ENCODE results near the gene MIEN1.
"Not testable (repeated sequence)": the region's sequence is repeated elsewhere in the genome, so short reads cannot be mapped to it uniquely, and the experiment has no call there.

MIEN1 gene

DNA sequence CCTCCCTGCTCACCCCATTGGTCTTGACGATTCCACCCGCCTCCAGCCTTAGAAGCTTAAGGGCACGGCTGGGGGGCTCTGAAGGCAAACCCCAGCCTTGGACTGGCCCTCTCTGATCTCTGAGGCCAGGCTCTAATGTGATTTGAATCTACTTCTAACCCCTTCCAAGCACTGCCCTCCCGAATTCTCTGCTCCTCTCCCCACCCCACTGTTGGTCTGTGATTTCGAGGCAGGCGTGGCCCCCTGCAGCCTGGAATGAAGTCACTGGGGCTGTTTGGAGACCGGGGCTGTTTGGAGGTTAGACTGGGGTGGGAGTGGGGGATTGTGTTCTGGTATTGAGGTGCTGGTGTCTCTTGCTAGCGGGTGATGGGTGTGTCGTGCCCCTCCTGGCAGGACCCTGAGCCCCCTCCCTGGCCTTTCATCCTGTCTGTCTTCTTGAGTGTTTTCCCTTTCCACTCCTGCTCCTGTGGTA lies 9.6 kb upstream of the MIEN1 start:
- DNase-seq (ENCODE audit: low spot score), result no peak

DNA sequence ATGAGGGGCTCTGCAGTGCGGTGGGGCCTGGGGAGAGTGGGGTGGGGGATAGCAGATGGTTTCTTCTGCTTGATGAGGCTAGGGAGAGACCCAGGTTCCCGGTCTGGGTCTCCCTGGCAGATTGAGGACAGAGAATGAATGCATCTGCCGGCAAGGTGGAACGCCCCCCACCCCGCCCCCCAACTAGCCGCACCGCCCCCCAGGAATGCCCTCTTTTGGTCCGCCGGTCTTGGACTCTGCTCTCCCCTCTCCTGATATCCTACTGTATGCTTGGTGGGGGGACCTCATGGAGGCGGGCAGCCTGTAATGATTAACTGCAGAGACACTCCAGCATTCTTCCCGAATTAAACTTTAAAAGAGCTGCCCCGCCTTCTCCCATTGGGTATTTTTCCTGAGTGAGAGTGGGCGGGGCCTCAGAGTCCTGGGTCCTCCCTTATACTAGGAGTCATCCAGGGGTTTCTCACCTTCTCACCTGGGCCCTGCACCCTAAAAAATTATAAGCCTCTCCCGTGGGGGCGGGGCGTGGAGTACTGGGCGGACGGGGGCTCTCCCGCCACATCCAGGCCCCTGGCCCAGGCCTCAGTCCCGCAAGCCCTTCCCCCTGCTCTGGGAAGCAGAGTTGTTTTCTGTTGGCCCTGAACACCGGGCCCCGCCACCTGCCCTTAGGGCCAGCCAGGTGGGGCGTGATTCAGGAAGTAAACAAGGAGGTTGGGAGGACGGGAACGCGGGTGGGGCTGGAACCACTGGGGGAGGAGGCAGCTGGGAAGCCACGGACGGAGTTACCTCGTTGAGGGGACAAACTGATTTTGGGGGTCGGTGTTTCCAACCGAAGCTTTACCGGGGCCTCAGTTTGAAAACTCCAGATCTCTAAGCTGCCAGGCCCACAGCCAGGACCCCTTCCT lies 8.9 kb upstream of the MIEN1 start:
- no peak for DNase-seq (ENCODE audit: low spot score)

DNA sequence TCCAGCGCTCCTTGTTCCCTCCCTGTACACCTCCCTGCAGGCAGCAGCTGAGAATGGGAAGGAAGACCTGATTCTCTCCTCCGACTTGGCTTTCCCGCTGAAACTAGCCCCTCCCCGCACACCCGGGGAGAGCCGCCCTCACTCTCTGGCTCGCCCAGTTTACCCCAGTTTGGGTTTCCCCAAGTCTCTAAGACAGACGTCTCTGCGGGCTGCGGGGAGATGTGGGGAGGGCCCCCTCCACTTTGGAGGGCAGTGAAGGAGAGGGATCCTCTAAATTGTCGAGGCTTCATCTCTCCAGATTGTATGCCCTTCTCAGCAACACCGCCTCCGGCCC lies 8.2 kb upstream of the MIEN1 start:
- no peak for DNase-seq (ENCODE audit: low spot score)

DNA sequence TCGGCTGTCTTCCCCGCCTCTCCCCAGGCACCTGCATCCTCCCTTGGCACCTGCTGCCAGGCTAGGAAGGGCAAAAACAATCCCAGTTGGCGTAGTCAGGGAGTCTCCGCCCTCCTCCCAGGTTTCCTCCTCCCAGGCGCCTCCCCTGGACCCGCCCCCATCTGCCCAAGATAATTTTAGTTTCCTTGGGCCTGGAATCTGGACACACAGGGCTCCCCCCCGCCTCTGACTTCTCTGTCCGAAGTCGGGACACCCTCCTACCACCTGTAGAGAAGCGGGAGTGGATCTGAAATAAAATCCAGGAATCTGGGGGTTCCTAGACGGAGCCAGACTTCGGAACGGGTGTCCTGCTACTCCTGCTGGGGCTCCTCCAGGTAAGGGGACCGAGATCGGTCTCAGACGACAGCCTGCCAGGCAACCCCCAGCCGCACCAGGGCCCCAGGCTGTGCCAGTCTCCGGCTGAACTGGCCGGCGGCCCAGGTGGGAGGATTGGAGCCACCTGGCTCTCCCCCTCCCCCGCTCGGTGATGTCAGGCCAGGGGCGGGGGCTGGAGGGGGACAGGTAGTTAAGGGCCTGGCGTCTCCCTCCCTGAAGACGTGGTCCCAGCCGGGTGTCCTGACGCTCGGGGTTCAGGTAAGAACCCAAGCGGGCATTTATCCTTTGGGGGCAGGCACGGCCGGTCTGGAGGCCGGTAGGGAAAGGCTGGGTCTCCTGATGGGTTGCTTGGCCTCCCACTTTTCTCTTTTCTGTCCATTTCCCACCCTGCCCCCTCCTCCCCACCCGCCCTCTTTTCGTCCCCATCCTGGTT lies 7.6 kb upstream of the MIEN1 start, which contains the start of gene GRB7:
Gene GRB7, plus strand, starts transcription at position 179 of the 808 bp plus-strand sequence. CDS start 4,364 bp downstream, outside the sequence.
- no peak for DNase-seq (ENCODE audit: low spot score)

DNA sequence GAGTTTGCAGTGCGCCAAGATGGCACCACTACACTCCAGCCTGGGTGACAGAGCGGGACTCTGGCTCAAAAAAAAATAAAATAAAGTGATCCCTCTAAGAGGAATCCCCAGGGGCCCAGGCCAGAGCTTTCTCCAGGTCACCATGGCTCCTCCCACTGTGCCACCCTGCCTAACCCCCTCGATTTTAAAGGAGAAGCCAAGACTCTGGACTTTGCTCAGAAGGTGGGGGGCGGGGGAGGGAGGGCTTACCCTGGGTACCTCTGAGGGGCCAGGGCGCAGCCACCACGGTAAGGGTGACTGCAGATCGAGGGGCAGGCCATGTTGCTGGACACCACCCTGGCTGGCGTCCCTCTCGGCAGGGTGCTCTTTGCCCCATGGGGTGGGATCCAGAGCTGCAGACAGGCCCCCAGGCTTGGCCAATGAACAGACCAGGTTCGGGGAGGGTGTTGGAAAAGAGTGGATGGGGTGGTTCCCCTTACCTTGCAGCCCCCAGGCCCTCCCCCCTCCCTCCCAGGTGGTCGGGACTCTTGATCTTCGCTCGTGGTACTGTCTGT lies 7.0 kb upstream of the MIEN1 start:
- DNase-seq (ENCODE audit: low spot score), result no peak

DNA sequence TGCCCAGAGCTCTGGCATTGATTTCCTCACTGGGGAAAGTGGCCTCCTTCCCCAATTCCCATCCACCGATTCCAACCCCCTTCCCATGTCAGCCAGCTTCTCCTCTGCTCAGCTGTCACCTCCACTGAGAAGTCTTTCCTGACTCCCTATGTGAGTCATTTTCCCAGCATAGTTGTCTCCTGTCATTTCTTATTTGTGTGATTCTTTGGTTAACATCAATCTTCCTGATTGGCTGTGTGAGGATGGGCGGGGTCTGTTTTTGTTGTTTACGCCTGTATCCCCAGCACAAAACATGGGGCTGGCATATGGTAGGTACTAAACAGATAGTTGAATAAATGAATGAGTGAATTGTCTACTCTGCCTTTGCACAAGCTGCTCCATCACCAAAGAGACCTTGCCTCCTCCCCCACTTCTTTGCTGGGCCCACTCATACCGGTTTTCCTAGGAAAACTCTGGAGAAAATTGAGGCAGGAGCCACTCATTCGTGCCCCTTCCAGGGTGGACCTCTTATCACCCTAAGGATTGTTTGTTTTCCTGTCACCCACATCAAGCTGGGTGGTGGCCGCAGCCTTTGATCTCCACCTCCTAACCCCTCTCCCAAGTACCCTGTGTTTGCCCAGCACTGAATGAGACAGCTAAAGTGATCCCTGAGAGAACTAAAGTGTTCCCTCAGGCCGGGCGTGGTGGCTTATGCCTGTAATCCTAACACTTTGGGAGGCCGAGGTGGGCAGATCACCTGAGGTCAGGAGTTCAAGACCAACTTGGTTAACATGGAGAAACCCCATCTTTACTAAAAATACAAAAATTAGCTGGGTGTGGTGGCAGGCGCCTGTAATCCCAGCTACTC lies 6.2 kb upstream of the MIEN1 start:
- DNase-seq (ENCODE audit: low spot score), result peak; percentile 40

DNA sequence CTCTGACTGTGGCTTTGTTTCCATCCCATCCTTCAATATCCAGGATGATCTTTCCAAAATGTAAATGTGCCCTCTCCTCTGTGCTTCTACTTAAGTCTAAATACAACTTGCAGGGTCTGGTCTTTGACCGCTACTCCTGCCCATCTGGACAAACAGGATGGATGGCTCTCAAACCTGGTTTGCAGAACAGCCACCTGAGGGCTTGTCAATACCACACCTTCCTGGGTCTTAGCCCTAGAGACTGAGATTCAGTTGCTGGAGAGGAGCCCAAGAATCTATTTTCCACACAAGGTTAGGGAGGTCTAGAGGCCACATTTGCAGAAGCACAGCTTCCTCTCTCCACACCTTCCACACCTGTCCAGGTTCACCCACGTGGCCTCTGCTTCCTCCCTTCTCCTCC lies 5.5 kb upstream of the MIEN1 start:
- DNase-seq (ENCODE audit: low spot score), result no peak

DNA sequence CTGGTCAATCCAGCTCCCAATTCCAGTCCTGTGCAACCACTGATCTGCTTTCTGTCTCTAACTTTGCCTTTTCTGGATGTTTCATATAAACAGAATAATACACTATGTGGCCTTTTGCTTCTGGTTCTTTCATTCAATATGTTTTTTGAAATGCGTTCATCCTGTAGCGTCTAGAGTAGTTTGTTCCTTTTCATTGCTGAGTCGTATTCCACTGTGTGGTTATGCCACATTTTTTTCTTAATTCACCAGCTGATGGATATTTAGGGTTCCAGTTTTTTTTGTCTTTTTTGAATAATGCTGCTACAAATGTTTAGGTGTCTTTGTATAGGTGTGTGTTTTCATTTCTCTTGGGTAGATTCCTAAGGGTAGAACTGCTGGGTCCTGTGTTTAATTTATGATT lies 2.3 kb upstream of the MIEN1 start:
- DNase-seq (ENCODE audit: low spot score), result no peak

DNA sequence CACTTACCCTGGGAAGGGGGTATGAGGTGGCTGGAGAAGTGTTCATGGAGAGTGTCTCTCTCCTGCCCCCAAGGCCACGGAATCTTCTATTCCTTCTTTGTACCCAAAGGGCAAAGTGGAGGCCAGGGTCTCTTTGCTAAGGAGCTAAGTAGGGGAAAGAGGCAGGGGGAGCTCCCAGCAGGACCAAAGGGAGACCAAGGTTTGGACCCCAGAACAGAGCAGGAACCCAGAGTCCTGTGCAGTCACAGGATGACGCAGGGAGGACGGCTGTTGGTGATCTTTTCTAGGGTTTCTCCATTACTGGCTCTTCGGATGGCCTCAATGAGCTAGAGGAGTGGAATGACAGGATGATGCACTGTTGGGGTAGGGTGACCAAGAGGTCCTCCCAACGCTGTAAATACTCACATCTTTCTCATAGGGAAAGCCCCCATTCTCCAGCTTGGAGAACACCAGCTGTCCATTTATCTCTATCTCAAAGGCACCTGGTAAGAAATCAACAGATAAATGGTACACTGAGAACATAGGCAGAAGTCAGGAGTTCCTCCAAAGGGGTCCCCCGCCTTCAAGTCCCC lies 966 bp downstream of the MIEN1 start:
- no peak for DNase-seq (ENCODE audit: low spot score)

DNA sequence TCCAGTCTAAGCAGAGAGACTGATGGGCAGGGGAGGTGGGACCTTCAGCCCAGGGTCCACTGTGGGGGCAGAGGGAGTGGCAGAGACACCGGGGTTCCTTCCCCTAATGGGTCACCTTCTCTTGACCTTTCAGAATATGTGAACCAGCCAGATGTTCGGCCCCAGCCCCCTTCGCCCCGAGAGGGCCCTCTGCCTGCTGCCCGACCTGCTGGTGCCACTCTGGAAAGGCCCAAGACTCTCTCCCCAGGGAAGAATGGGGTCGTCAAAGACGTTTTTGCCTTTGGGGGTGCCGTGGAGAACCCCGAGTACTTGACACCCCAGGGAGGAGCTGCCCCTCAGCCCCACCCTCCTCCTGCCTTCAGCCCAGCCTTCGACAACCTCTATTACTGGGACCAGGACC lies 2.8 kb downstream of the MIEN1 start:
- DNase-seq (ENCODE audit: low spot score), result no peak

DNA sequence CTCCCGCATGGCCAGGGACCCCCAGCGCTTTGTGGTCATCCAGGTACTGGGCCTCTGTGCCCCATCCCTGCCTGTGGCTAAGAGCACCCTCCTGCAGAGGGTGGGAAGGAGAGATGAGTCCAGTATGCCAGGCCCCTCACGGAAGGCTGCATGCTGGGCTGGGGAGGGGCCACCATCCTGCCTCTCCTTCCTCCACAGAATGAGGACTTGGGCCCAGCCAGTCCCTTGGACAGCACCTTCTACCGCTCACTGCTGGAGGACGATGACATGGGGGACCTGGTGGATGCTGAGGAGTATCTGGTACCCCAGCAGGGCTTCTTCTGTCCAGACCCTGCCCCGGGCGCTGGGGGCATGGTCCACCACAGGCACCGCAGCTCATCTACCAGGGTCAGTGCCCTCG lies 3.7 kb downstream of the MIEN1 start:
- no peak for DNase-seq (ENCODE audit: low spot score)

DNA sequence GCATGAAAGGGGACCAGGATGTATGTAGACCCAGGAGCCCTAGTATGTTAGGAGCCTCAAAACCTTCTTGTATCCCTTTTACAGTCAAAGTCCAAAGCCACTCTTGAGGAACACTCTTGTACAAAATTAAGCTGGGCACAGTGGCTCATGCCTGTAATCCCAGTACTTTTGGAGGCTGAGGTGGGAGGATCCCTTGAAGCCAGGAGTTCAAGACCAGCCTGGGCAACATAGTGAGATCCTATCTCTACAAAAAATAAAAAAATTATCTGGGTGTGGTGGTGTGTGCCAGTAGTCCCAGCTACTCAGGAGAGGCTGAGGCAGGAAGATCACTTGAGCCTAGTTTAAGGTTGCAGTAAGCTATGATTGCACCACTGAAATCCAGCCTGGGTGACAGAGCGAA lies 4.4 kb downstream of the MIEN1 start:
- DNase-seq (ENCODE audit: low spot score), result not testable (repeated sequence)

DNA sequence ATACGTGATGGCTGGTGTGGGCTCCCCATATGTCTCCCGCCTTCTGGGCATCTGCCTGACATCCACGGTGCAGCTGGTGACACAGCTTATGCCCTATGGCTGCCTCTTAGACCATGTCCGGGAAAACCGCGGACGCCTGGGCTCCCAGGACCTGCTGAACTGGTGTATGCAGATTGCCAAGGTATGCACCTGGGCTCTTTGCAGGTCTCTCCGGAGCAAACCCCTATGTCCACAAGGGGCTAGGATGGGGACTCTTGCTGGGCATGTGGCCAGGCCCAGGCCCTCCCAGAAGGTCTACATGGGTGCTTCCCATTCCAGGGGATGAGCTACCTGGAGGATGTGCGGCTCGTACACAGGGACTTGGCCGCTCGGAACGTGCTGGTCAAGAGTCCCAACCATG lies 5.6 kb downstream of the MIEN1 start:
- no peak for DNase-seq (ENCODE audit: low spot score)

DNA sequence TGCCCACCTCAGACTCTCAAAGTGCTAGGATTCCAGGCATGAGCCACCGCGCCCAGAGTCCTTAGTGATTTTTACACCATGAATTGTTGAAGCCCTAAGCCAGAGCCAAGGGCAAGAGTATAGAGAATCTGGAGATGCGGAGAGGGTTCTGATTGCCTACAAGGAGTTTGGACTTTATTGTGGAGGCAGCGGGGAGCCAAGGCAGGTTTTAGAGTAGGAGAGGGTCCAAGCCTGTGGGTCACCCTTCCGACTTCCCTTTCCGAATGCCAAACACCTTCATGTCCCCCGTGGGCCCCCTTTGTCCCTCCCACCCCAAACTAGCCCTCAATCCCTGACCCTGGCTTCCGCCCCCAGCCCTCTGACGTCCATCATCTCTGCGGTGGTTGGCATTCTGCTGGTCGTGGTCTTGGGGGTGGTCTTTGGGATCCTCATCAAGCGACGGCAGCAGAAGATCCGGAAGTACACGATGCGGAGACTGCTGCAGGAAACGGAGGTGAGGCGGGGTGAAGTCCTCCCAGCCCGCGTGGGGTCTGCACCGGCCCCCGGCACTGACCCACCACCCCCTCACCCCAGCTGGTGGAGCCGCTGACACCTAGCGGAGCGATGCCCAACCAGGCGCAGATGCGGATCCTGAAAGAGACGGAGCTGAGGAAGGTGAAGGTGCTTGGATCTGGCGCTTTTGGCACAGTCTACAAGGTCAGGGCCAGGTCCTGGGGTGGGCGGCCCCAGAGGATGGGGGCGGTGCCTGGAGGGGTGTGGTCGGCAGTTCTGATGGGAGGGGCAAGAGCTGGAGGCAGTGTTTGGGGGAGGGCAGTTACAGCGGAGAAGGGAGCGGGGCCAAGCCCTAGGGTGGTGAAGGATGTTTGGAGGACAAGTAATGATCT lies 7.1 kb downstream of the MIEN1 start:
- DNase-seq (ENCODE audit: low spot score), result no peak

DNA sequence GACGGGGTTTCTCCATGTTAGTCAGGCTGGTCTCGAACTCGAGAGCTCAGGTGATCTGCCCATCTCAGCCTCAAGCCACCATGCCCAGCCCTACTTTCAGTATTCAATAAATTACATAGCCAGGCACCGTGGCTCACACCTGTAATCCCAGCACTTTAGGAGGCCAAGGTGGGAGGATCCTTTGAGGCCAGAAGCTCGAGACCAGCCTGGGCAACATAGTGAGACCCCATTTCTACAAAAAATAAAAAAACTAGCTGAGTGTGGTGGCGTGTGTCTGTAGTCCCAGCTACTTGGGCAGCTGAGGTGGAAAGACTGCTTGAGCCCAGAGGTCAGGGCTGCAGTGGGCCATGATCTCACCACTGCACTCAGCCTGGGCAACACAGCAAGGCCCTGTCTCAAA lies 8.2 kb downstream of the MIEN1 start:
- DNase-seq (ENCODE audit: low spot score), result no peak

DNA sequence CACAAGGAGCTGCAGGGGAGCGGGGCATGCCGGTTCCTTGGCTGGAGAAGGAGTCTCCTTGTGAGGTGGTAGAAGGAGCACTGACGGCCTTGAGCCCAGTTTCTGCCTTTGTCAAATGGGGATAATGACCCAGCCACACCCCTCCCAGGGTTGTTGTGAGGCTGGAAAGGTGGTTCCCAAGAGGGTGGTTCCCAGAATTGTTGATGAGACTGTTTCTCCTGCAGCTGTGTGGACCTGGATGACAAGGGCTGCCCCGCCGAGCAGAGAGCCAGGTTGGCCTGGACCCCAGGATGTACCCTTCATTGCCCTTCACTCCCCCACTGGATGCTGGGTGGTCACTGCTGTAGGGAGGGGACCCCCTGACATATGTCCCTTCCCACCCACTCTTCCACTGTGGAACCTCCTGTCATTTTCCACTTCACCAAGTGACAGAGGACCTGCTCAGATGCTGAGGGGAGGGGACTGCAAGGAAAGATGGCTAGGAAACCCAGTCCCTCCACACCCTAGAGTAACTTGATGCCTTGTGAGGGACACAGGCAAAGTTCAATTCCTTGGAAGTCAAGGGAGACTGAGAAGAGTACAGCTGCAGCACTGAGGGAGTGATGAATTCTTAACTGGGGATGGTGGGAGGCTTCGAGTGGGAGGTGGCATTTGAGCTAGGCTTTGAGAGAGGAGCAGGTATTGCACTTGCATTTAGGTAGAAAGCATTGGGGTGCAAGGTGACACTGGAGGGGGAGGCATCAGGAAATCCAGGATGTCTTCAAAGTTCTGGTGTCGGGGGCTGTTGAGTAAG lies 10.6 kb downstream of the MIEN1 start:
- DNase-seq (ENCODE audit: low spot score), result no peak

DNA sequence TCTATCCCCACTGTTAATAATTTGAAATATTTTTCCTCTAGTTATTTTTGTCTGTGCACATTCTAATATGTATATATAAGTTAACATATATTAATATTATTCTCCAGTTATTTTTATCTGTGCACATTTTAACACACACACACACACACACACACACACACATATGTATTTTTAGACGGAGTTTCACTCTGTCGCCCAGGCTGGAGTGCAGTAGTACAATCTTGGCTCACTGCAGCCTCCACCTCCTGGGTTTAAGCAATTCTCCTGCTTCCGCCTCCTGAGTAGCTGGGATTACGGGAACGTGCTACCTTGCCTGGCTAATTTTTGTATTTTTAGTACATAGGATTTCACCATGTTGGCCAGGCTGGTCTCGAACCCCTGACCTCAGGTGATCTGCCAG lies 12.7 kb downstream of the MIEN1 start:
- DNase-seq (ENCODE audit: low spot score), result no peak

DNA sequence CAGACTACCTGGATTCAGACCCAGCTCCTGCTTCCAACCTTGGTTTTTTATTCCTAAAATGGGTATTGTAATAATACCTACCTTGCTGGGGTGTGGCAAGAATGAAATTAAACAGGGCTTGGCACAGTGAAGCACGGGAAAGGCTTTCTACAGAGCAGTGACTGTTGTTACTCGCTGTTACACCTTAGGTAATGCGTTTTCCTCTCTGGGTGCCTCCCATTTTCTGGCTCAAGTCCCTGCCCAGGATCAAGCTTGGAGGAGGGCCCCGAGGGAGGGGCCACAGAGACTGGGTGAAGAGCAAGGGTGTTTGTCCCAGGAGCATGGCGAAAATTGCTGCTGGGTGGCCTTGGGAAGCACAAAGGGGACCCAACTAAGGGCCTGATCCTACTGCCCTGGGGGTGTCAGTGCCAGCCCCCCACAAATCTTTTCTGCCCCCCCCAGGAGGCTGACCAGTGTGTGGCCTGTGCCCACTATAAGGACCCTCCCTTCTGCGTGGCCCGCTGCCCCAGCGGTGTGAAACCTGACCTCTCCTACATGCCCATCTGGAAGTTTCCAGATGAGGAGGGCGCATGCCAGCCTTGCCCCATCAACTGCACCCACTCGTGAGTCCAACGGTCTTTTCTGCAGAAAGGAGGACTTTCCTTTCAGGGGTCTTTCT lies 13.3 kb downstream of the MIEN1 start:
- no peak for DNase-seq (ENCODE audit: low spot score)

All from kidney capillary endothelial cell (primary cell).